ENCODE measurements around the gene MAJIN.

DNA sequence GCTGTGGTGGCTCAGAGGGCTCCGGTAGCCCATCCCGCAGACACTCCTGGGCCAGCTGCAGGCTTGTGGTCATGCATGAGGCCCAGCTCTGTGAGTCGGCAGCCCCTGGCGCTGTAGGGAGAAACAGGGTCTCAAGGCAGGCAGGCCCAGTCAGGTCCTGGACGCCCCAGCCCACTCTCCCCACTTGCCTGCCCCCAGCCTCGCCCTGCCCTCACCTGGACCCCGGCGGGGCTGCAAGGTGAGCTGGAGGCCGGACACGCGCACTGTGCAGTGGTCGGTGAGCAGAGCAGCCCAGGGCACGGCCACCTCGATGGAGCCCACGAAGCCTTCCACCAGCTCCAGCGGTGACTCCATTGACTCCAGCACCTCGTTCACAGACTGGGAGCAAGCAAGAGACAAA lies 57.8 kb downstream of the MAJIN start:
- TF ChIP-seq, protein P1, sequence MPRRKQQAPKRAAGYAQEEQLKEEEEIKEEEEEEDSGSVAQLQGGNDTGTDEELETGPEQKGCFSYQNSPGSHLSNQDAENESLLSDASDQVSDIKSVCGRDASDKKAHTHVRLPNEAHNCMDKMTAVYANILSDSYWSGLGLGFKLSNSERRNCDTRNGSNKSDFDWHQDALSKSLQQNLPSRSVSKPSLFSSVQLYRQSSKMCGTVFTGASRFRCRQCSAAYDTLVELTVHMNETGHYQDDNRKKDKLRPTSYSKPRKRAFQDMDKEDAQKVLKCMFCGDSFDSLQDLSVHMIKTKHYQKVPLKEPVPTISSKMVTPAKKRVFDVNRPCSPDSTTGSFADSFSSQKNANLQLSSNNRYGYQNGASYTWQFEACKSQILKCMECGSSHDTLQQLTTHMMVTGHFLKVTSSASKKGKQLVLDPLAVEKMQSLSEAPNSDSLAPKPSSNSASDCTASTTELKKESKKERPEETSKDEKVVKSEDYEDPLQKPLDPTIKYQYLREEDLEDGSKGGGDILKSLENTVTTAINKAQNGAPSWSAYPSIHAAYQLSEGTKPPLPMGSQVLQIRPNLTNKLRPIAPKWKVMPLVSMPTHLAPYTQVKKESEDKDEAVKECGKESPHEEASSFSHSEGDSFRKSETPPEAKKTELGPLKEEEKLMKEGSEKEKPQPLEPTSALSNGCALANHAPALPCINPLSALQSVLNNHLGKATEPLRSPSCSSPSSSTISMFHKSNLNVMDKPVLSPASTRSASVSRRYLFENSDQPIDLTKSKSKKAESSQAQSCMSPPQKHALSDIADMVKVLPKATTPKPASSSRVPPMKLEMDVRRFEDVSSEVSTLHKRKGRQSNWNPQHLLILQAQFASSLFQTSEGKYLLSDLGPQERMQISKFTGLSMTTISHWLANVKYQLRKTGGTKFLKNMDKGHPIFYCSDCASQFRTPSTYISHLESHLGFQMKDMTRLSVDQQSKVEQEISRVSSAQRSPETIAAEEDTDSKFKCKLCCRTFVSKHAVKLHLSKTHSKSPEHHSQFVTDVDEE (CRISPR knock-in tag; IDR thresholded peaks at IDR 0.05) = no peak
- TF ChIP-seq ZFP30 (CRISPR knock-in tag; IDR thresholded peaks at IDR 0.05) = no peak
- TF ChIP-seq ARNTL (CRISPR knock-in tag; IDR thresholded peaks at IDR 0.05; ENCODE audit: borderline replicate concordance, low read depth) = no peak
- TF ChIP-seq, protein P2, sequence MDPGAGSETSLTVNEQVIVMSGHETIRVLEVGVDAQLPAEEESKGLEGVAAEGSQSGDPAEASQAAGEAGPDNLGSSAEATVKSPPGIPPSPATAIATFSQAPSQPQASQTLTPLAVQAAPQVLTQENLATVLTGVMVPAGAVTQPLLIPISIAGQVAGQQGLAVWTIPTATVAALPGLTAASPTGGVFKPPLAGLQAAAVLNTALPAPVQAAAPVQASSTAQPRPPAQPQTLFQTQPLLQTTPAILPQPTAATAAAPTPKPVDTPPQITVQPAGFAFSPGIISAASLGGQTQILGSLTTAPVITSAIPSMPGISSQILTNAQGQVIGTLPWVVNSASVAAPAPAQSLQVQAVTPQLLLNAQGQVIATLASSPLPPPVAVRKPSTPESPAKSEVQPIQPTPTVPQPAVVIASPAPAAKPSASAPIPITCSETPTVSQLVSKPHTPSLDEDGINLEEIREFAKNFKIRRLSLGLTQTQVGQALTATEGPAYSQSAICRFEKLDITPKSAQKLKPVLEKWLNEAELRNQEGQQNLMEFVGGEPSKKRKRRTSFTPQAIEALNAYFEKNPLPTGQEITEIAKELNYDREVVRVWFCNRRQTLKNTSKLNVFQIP (CRISPR knock-in tag; IDR thresholded peaks at IDR 0.05; ENCODE audit: borderline replicate concordance, low read depth) = no peak
- no peak for TF ChIP-seq ZC3H10 (CRISPR knock-in tag; IDR thresholded peaks at IDR 0.05)
